ENCODE results near the gene RHBDL2. TPM values are rescaled to one million over a fixed set of nuclear protein-coding genes. Genes with fewer than 3 reads are reported as not detected.

The RHBDL2 gene
- total and polyA plus RNA-seq, 2 experiments from 2014 or later, result 0.90 to 1.2 TPM

DNA sequence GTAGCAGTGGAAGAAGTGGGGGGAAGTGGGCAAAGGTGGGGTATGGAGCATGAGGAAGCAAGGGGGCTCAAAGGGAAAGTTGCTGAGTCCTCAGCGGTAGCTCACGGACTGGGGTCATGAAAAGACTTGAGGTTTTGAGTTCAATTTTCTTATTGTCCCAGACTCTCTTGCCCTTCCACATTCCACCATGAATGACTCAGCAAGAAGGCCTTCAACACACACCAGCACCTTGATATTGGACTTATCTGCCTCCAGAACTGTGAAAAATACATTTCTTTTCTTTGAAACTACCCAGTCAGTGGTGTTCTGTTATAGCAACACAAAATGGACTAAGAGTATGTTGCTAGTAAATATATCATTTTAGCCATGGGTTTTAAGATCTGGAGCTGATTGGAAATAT is 17.3 kb upstream of the RHBDL2 start (continued):
- TF ChIP-seq ZNF462 (CRISPR knock-in tag; IDR thresholded peaks at IDR 0.05), result no peak
- no peak for TF ChIP-seq JUNB (IDR thresholded peaks at IDR 0.05; ENCODE audit: unreplicated experiment)
- TF ChIP-seq ZNF114 (CRISPR knock-in tag; IDR thresholded peaks at IDR 0.05), result no peak
- TF ChIP-seq CREB1 (CRISPR knock-in tag; IDR thresholded peaks at IDR 0.05; ENCODE audit: low read depth), result no peak
- TF ChIP-seq, protein P1, sequence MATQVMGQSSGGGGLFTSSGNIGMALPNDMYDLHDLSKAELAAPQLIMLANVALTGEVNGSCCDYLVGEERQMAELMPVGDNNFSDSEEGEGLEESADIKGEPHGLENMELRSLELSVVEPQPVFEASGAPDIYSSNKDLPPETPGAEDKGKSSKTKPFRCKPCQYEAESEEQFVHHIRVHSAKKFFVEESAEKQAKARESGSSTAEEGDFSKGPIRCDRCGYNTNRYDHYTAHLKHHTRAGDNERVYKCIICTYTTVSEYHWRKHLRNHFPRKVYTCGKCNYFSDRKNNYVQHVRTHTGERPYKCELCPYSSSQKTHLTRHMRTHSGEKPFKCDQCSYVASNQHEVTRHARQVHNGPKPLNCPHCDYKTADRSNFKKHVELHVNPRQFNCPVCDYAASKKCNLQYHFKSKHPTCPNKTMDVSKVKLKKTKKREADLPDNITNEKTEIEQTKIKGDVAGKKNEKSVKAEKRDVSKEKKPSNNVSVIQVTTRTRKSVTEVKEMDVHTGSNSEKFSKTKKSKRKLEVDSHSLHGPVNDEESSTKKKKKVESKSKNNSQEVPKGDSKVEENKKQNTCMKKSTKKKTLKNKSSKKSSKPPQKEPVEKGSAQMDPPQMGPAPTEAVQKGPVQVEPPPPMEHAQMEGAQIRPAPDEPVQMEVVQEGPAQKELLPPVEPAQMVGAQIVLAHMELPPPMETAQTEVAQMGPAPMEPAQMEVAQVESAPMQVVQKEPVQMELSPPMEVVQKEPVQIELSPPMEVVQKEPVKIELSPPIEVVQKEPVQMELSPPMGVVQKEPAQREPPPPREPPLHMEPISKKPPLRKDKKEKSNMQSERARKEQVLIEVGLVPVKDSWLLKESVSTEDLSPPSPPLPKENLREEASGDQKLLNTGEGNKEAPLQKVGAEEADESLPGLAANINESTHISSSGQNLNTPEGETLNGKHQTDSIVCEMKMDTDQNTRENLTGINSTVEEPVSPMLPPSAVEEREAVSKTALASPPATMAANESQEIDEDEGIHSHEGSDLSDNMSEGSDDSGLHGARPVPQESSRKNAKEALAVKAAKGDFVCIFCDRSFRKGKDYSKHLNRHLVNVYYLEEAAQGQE (IDR thresholded peaks at IDR 0.05; ENCODE audit: unreplicated experiment), result no peak
- TF ChIP-seq POLR2AphosphoS5 (IDR thresholded peaks at IDR 0.05; ENCODE audit: low read depth), result no peak
- no peak for TF ChIP-seq ZNF331 (CRISPR knock-in tag; IDR thresholded peaks at IDR 0.05; ENCODE audit: low read depth)
- no peak for TF ChIP-seq EZH2 (IDR thresholded peaks at IDR 0.05; ENCODE audit: low read depth, unreplicated experiment)
- TF ChIP-seq EZH2phosphoT487 (IDR thresholded peaks at IDR 0.05; ENCODE audit: unreplicated experiment), result no peak
- no peak for TF ChIP-seq NANOG (IDR thresholded peaks at IDR 0.05; ENCODE audit: borderline replicate concordance)
